ENCODE results near the gene MED9.

DNA sequence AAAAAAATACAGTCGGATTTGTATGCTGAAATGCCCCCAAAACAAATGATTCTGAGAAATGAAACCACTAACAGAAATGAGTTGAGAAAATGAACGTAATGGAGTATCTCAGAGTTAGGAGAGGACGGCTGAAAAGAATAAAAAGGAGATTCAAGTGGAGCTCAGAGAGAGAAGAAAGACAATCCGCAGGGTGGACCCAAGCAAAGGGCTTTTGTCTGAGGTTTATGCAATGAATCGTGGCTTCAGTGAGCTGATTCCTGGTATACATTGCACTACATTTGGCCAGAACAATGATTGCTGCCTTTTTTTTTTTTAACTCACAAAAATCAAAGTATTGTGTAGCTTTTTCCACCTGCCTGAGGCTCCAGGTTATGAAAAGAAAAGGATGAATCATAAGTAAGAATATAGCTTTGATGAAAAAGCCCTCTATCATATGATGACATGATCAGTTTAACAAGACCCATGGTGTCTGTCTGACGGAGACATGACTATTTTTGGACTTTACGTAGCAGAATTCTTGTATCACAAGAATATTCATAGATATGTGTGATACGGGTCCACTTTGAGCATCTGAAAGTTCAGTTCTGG lies 4.4 kb upstream of the MED9 start:
- TF ChIP-seq, protein P1, sequence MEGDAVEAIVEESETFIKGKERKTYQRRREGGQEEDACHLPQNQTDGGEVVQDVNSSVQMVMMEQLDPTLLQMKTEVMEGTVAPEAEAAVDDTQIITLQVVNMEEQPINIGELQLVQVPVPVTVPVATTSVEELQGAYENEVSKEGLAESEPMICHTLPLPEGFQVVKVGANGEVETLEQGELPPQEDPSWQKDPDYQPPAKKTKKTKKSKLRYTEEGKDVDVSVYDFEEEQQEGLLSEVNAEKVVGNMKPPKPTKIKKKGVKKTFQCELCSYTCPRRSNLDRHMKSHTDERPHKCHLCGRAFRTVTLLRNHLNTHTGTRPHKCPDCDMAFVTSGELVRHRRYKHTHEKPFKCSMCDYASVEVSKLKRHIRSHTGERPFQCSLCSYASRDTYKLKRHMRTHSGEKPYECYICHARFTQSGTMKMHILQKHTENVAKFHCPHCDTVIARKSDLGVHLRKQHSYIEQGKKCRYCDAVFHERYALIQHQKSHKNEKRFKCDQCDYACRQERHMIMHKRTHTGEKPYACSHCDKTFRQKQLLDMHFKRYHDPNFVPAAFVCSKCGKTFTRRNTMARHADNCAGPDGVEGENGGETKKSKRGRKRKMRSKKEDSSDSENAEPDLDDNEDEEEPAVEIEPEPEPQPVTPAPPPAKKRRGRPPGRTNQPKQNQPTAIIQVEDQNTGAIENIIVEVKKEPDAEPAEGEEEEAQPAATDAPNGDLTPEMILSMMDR (IDR thresholded peaks at IDR 0.05): no peak
- TF ChIP-seq POLR2A (IDR thresholded peaks at IDR 0.05): no peak
- TF ChIP-seq EP300 (IDR thresholded peaks at IDR 0.05): no peak

Data from suprapubic skin (tissue), 3 donors.